SW480 (cell line): ENCODE results near the gene QRICH1.
A peak's percentile ranks its signal among the peaks of the same experiment; 100 is the strongest.
"Not testable (repeated sequence)": the region's sequence is repeated elsewhere in the genome, so short reads cannot be mapped to it uniquely, and the experiment has no call there.

Source experiments
- DNase-seq: peaks from one replicate; pipeline ENCODE4 v3.0.0-alpha.2; 2016; ENCODE audit warnings: low spot score

Gene QRICH1

GRCh38 chr3:49017229-49017970 lies 76.5 kb downstream of the QRICH1 start:
- peak; percentile 55 for DNase-seq

DNA sequence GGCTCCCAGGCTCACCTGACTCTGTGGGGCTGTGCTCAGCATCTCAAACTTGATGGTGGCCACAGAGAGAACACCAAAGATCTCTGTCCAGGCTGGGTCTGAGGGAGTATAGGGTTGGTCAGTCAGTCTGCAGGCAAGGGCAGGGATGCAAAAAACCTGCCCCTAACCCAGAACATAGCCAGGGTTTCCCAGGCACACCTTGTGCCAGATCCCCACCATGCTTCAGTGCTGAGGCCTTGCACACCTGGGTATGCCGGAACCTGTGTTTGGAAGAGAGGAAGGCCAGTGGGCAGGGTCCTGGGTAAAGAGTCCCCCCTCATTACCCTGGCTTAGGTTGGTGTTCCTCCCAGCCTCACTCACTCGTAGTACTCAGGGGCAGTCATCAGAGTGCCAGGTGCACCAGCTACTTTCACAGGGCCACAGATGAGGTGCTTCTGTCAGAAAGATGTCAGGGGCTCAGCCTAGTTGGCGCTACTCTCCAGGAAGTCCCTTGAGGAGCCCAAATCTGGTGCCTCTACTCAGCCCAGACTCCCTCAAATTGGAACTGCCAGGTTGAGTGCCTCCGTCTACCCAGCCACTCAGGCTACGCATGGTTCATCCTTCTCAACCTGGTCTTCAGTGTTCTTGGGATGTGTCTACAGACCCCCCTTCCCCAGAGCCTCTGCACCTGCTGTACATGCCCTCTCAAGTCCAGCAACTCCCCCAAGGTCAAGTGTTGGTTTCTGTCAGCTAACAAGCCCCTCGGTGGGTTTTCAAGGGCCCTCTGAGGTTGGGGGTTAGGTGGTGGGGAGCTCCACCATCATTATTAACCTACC lies 77.2 kb downstream of the QRICH1 start:
- DNase-seq: no peak

GRCh38 chr3:49015765-49016164 lies 78.1 kb downstream of the QRICH1 start:
- no peak for DNase-seq

DNA sequence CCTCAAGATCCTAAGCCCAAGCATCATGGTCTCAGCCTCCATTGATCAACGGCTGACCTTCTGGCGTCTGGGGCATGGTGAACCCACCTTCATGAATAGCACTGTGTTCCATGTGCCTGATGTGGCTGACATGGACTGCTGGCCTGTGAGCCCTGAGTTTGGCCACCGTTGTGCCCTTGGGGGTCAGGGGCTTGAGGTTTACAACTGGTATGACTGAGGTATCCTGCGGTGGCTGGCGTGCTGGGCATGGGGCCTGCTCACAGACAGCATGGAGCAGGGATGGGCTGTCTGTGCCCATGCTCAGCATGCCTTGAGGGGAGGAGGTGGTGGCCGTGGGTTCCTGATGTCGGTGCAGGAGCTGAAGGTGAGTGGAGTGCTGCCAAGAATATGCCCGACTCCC lies 78.8 kb downstream of the QRICH1 start:
- DNase-seq: no peak

GRCh38 chr3:49013738-49014660 lies 79.9 kb downstream of the QRICH1 start:
- peak; percentile 73 for DNase-seq

DNA sequence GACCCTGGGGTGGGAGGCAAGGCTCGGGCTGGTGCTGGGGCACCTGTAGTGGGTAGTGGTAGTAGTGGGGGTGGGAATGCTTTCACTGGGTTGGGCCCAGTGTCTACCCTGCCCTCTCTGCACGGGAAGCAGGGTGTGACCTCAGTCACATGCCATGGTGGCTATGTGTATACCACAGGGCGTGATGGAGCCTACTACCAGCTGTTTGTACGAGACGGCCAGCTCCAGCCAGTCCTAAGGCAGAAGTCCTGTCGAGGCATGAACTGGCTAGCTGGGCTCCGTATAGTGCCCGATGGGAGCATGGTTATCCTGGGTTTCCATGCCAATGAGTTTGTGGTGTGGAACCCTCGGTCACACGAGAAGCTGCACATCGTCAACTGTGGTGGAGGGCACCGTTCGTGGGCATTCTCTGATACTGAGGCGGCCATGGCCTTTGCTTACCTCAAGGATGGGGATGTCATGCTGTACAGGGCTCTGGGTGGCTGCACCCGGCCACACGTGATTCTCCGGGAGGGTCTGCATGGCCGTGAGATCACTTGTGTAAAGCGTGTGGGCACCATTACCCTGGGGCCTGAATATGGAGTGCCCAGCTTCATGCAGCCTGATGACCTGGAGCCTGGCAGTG lies 80.6 kb downstream of the QRICH1 start:
- no peak for DNase-seq

DNA sequence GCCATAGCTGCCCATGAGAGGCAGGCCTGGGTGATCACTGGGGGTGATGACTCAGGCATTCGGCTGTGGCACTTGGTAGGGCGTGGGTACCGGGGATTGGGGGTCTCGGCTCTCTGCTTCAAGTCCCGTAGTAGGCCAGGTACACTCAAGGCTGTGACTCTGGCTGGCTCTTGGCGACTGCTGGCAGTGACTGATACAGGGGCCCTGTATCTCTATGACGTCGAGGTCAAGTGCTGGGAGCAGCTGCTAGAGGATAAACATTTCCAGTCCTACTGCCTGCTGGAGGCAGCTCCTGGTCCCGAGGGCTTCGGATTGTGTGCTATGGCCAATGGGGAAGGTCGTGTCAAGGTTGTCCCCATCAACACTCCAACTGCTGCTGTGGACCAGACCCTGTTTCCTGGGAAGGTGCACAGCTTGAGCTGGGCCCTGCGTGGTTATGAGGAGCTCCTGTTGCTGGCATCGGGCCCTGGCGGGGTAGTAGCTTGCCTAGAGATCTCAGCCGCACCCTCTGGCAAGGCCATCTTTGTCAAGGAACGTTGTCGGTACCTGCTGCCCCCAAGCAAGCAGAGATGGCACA lies 81.3 kb downstream of the QRICH1 start:
- DNase-seq: no peak

DNA sequence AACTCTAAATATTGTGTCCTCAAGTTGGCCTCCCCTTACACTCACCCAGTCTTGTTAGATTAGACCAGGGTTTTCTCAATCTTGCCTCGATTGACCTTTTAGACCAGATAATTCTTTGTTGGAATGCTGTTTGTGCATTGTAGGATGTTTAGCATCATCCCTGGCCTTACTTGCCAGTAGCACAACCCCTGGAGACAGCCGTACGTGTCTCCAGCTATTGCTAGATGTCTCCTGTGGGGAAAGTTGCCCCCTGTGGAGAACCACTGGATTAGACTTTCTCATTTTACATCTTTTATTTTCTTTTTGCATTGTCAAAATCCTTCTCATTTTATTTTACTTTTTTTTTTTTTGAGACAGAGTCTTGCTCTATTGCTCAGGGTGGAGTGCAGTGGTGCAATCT lies 84.5 kb downstream of the QRICH1 start:
- DNase-seq: no peak

GRCh38 chr3:49008627-49009026 lies 85.2 kb downstream of the QRICH1 start:
- not testable (repeated sequence) for DNase-seq

DNA sequence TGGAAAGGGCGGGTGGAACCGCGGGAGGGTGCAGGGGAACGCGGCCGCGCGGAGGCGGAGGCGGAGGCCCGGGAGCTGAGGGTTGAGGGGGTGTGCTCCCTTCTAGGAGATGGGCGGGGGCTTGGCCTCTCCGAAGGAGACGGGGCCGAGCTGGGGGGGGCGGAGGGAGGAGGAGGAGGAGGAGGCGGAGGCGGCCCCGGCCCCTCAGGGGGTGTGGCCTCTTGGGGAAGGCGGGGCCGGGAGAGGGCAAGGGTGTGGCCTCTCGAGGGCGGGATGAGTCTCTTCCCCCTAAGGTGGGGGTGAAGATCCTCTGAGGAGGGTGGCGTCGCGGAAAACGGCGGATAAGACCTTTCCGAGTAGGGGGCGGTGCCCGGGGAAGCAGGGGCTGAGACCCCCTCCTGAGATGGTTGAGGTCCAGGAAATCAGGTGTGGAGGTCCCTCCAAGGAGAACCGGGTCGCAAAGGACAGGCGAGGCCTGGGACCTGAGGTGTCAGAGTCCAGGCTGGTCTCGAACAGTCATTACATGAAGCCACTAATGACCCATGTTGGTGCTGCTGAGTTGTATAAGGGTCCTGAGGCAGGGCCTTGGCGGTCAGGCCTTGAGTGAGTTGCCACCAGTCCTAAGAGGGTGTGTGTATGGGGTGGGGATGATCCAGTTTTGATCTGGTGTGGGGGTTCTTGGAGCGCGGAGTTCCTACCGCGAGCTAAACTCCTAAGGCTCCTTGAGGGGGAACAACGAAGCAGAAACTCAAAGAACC lies 85.9 kb downstream of the QRICH1 start:
- DNase-seq: peak; percentile 61

DNA sequence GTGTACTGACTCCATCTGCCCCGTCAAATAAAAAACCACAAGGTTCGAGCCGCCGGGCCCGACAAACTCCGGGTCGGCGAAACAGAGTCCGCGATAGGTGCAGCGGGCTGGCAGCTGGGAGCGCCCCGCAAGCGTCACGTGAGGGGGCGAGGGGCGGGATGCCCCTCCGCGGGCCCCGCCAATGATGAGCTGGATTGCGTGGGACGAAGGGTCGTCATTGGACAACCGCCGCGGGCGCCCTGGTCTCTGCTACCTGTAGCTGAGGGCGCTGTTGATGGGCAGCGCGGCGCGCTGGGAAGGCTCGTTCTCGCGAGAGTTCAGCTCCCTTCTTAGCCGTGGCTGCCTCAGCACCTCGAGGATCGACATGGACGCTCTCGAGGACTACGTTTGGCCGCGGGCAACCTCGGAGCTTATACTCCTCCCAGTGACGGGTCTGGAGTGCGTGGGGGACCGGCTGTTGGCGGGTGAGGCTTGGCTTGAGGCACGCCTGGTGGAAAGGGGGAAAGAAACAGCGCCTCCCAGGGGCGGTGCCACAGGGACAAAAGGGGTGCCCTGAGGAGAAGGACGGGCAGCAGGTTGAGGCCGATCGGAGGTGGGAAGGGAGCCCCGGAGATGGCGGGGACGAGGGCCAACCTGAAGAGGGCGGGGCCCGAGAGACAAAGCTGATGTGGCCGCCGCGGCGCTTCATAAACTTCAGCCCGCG lies 86.7 kb downstream of the QRICH1 start, which contains the start of gene WDR6:
TSS of gene WDR6 (plus strand) at position 324 of the 703 bp plus-strand sequence. CDS start at position 365, 41 bp downstream.
- DNase-seq: peak; percentile 98

- DNase-seq: no peak
These were observed 87.3 kb downstream of the QRICH1 start for GRCh38 chr3:49006408-49007067.

DNA sequence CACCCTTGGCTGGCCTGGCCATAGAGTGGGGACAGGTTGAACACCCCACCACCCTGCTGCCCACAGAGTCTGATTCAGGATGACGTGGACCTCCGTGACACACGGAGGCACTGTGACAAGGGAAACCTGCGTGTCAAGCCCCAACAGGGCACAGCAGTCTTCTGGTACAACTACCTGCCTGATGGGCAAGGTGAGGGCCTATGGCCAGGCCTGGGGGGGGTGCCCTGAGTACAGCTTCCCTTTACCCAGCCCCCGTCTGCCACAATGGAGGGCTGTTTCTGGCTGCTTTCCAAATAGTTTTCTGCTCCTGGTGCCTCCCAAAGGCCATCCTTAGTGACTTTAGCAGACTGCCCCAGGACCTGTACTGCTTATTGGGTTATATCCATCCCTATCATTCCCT lies 87.9 kb downstream of the QRICH1 start:
- no peak for DNase-seq

- DNase-seq: no peak
These were observed 88.6 kb downstream of the QRICH1 start for GRCh38 chr3:49005303-49005680.

- no peak for DNase-seq
These were observed 89.2 kb downstream of the QRICH1 start for GRCh38 chr3:49004352-49005302.

DNA sequence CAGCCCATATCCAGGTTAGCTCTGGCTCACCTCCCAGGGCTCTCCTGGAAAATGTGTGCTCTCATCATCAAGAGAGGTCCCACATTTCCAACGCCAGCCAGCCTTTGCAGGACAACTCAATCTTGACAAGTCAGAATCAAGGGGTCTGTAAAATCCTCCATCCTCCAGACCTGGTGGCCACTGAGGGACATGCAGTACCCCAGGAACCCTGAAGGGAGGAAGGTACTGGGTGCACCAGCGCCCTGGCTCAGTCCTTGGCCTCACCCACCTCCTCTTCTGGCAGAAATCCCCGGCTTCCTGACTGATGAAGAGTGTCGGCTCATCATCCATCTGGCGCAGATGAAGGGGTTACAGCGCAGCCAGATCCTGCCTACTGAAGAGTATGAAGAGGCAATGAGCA lies 92.7 kb downstream of the QRICH1 start:
- no peak for DNase-seq

DNA sequence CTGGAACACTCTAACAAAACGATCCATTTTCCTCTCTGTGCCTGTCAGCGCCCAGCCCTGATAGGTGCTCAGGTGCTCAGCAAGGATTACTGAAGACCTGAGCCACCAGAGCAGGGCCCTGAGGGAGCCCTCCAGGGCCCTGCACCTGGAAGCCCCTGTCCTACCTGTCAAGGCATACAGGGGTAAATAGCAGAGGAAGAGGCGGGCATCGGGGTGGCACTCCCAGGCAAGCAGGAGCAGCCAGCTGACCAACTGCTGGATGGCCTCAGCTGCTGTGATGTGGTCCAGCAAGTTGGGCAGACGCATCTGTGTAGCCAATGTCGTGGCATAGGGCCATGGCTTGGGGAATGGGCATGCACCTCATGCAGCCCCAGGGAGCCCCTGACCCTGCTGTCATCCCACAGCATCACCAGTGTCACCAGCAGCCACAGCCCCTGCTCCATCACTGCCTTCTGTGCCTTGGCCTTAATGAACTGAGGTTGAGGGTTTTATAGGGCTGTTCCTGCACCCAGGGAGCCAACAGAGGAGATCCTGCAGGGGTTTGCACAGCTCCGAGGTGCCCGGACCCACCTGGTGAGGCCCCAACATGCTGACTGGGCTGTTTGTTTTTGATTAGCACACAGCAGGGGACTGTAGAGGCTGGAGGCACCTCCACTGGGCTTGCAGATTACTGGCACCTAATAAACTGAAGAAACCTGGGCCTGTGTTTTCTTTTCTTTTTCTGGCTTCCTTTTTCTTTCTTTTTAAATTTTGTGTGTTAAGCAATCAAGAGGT lies 94.6 kb downstream of the QRICH1 start:
- no peak for DNase-seq
